NCI-H446 treated with DMSO at 0.1 percent for 48 hours (cell line): ENCODE results near the gene ANXA4.
"Not testable (repeated sequence)": the region's sequence is repeated elsewhere in the genome, so short reads cannot be mapped to it uniquely, and the experiment has no call there.

Experiments used
- DNase-seq: peaks from one replicate; lab custom pipeline; 2025; lab: John Stamatoyannopoulos, UW

ANXA4 gene

DNA sequence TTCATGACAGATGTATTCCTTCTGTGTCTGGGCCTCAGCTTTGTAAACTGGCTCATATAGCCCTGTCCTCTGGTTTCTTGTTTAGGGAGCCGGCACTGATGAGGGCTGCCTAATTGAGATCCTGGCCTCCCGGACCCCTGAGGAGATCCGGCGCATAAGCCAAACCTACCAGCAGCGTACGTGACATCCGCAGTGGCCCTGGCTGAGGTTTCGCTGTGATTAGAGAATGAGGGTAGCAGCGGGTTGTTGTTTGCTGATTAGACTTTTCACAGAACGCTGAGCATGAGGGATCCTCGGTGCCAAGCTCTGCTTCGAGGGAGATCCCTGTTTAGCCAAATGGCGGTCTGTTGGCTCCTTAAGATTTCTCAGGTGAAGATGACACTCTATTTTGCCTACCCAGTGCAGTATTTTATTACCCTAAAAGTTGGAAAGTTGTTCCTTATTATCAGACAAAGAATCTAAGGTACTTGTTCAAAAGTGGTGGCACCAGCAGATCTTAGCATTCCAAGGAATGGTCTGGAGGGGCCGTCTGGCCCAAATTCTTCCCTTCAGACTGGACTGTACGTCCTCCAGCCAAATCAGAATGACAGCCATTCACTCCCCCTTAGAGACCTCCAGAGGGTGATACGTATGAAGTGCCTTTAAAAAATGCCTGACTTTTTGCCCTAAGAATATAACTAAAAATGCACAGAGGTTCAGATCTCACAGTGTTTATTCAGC is 66.0 kb downstream of the ANXA4 start:
- peak; percentile 75 for DNase-seq

DNA sequence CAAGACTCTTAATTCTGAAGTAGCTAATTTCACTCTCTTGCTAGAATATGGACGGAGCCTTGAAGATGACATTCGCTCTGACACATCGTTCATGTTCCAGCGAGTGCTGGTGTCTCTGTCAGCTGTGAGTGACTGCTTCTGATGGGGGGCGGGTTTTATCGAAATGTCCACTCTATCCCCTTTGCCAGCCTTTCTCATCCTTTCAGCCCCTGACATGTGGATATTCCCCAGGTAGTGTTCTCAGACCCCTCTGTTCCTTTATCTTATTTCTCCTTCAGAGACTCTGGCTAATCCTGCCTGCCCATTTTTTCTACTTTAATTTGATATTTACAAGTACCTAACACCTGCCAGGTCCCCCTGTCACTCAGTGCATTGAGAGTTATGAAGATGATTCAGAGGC is 68.6 kb downstream of the ANXA4 start:
- no peak for DNase-seq

GRCh38 chr2:69811018-69811417 is 69.1 kb downstream of the ANXA4 start:
- no peak for DNase-seq

GRCh38 chr2:69811591-69811990 is 69.7 kb downstream of the ANXA4 start:
- DNase-seq: no peak

- no peak for DNase-seq
Observed at GRCh38 chr2:69815717-69816116, 73.8 kb downstream of the ANXA4 start.

DNA sequence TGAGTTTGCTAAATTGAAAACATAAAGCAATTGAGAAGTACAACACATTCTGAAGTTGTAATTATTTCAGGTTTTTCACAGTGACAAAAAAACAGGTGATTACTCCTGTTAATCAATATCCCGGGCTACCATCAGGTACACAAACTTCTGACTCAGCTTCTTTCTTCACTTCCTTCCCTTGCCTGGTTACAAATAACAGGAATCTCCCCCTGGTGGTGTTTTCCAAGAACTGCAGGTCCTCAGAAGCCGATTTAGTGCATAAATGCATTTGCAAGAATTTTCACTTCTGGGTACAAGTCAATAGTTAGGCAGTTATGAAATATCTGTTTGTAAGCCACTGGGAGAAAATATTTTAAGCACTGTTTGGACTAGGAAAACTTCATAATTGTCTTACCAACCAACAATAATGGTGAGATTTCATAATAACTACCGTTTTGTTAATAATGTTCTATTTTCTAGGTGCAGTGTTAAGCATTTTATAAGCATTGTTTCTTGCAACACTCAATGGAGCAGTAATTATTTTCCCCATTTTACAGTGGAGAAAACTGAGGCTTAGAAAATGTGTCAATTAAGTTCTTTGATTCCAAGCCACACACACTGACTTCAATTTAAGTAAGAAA is 75.1 kb downstream of the ANXA4 start:
- DNase-seq: peak; percentile 68

DNA sequence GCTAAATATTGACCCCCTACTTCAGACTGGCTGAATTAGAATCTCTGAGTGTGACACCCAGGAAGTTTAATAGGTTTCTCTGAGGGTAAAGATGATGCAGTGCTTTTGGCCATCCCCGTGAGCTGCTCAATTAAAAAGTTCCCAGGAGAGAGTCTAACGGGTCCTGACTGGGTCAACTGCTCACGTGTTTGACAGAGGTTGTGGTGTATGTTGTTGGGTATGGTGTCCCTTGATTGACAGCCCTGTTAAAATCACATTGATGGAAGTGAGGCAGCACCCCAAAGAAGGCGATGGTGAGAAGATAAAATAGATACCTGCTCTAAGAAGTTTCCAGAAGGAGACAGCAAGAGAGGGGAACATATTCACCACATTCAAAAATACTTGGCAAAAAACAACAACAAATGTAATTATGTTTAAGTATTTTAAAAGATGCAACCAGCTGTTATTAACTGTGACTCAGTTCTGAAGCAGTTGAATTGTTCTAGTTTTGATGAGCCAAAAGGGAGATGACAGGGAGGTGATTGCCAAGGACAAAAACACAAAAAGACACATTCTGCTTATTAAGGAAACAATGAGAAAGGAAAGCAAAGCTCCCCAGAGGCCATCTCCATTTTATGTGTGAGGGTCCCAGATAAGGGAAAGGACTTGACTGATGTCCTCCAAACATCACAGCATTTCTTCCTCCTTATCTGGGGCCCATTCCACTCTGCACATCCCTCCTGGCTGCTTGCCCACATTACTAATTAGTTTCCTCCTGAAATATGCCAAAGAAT is 76.0 kb downstream of the ANXA4 start:
- peak; percentile 18 for DNase-seq

DNA sequence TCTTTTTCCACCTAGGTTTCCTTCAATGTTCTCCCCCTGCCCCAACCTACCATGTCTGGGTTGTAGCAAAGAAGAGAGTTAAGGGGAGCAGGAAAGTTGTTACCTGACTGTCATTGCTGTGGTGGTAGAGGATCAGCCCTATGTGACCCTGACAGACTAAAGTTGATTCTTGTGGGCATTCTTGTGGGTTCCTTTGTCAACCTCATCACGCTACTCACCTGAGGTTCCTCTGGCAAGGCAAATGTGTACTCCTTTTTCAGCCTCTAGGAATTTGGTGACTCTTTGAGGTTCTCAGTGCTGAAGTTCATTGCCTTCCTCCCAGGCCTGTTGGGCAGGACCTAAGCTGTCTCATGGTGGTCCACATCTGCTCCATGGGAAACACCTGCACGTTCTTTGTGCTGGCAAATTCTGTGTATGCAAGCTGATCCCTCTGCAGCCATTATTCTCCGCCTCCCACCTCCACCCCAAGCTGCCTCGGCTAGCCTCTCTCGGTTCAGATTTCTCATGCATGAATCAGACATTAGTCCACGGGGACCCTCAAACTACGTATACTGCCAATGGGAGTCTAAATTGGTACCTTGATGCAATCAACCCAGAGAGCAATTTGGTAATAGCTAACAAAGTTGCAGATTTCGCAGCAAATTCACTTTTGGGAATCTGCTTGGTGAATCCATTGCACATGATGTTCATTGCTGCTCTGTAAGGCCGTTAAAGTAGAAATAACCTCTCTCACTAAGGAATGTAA is 86.0 kb downstream of the ANXA4 start:
- no peak for DNase-seq

- no peak for DNase-seq
Observed at GRCh38 chr2:69828938-69829255, 87.0 kb downstream of the ANXA4 start.

DNA sequence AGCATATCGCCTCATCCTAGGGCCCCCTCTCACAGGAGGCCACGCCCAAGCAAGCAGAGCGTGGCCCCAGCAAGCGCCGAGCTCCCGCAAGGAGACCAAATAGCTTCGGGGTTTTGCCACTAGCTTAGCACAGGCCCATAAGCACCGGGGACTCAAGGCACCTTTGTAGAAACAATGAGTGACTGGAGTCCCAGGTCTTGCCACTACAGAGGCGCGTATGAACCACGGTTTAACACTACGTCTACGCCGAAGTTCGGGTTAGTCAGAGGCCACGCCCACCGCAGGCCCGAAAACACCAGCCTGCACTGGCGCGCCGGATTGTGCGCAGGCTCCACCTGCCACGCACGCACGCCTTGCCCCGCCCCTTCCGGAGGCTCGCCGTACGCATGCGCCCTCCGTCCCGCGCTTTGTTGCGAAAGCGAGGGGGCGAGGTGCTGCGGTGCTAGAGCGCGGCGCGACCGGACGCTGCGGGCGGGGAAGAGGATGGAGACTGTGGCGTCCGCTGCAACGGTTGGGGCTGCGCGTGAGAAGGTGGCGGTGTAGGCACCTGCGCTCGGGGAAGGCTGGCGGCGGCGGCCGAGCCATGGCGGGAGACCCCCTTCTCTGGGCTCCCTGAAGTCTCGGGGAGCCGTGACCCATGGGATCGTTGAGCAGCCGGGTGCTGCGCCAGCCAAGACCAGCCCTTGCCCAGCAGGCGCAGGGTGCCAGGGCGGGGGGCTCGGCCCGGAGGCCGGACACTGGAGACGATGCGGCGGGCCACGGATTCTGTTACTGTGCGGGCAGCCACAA is 87.5 kb downstream of the ANXA4 start, which contains the start of gene GMCL1:
Gene GMCL1 (plus strand): TSS at position 405 of the 789 bp plus-strand sequence. CDS start 233 bp downstream, at position 638.
- DNase-seq: peak; percentile 84

- no peak for DNase-seq
Observed at GRCh38 chr2:69830045-69830905, 88.3 kb downstream of the ANXA4 start.

- DNase-seq: not testable (repeated sequence)
Observed at GRCh38 chr2:69830906-69831241, 88.9 kb downstream of the ANXA4 start.

- DNase-seq: no peak
Observed at GRCh38 chr2:69831354-69831905, 89.5 kb downstream of the ANXA4 start.

DNA sequence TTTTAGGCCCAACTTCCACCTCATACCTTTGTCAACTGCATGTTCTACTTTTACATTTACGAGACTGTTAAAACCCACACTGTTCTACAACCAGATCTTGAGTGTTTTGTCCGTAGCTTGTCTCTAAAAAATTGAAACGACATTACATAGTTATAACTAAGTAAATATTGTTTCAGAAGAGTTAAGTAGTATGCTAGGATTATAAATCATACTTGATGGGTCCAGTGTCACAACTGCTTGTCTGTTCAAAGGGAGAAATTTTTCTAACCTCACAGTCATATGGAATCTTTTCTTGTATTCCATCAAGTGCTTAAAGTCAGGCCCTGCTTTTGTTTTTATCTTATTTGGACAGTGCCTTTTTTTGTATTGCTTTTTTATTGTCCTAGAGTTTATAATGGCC is 91.8 kb downstream of the ANXA4 start:
- DNase-seq: no peak

- DNase-seq: no peak
Observed at GRCh38 chr2:69835666-69836065, 93.7 kb downstream of the ANXA4 start.

GRCh38 chr2:69836316-69836715 is 94.4 kb downstream of the ANXA4 start:
- DNase-seq: no peak

- no peak for DNase-seq
Observed at GRCh38 chr2:69837533-69837932, 95.6 kb downstream of the ANXA4 start.

- no peak for DNase-seq
Observed at GRCh38 chr2:69843993-69844392, 102.1 kb downstream of the ANXA4 start.

DNA sequence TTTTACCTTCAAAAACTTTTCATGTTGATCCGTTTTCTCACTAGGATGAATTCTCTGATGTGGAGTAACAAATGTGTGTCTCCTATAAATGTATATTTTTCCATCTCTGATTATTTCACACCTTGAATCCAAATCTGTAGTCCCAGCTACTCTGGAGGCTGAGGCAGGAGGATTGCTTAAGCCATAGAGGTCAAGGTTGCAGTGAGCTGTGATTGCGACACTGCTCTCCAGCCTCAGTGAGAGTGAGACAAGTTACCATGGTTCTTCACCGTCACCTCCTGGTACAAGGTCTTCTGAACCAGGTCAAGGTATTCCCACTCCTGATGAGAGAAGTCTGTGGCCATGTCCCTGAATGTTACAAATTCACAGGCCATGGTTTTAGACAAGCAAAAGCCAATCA is 102.6 kb downstream of the ANXA4 start:
- DNase-seq: no peak
